Measurements from ENCODE around the gene NCDN. TPM values are rescaled to one million over a fixed set of nuclear protein-coding genes. Genes with fewer than 3 reads are reported as not detected.
A peak's percentile ranks its signal among the peaks of the same experiment; 100 is the strongest.

NCDN gene
- total and polyA plus RNA-seq, 2 of the 8 experiments (the other 6 are each of a cell fraction or from before 2014, with no cell fraction given), result 26.2 to 35.4 TPM

- Histone ChIP-seq H3K18ac (ENCODE audit: extremely low read depth, low read length) (no peak overlapping the region), H3K23ac (ENCODE audit: insufficient read length) (no peak overlapping the region), H3K23me2 (ENCODE audit: low read depth, low read length) (no peaks in the 10 kb centered on the region), H3K9ac (replicated peaks in 1 of 4; ENCODE audit: extremely low read depth in 1 of 4, low read depth in 3 of 4, low read length in 3 of 4) (no peak overlapping the region; a peak in 1 of 7 replicates), H2BK12ac (ENCODE audit: low read depth, low read length) (no peak overlapping the region), H4K5ac (ENCODE audit: insufficient read length, low read depth, low read length) (no peak overlapping the region), H3K56ac (replicated peaks; ENCODE audit: insufficient read length, low read depth, low read length) (no peak overlapping the region), H4K20me1 (replicated peaks in 1 of 2; ENCODE audit: control insufficient read depth in 1 of 2, insufficient read depth in 2 of 2, low read length in 2 of 2) (peaks cover 0 to 2% of the 10 kb centered on the region in 2 experiments), H3K9me3 (ENCODE audit: insufficient read depth in 2 of 2, low read depth in 1 of 2, low read length in 1 of 2) (no peaks in the 10 kb centered on the region), H4K8ac (ENCODE audit: extremely low read depth, insufficient read depth, low read length) (no peak overlapping the region), H3K79me2 (ENCODE audit: control insufficient read depth in 1 of 2, insufficient read depth in 2 of 2, low read length in 2 of 2) (peaks cover 0 to 84% of the 10 kb centered on the region in 2 experiments; a peak in 3 of 4 replicates), H2BK15ac (ENCODE audit: low read length) (no peak overlapping the region), H3K4me1 (replicated peaks in 1 of 4; ENCODE audit: control insufficient read depth in 3 of 4, insufficient read depth in 4 of 4, low read length in 3 of 4) (peaks cover 0 to 6% (median 4%) of the 10 kb centered on the region in 4 experiments; a peak in 5 of 7 replicates), H2AK5ac (ENCODE audit: low read depth, low read length) (no peak overlapping the region), H2BK120ac (replicated peaks; ENCODE audit: low read depth, low read length) (no peak overlapping the region), H3K79me1 (ENCODE audit: low read depth, low read length) (peaks cover 6% of the 10 kb centered on the region; the same call in 1 of the 2 replicates), H3K4me2 (ENCODE audit: insufficient read depth in 1 of 2, low read depth in 2 of 2, low read length in 2 of 2) (no peak overlapping the region), H3K4me3 (ENCODE audit: extremely low read depth in 1 of 4, insufficient read depth in 2 of 4, low read depth in 3 of 4, low read length in 4 of 4) (no peak overlapping the region), H2AFZ (ENCODE audit: low read length) (no peak overlapping the region), H3K27ac (ENCODE audit: low read depth, low read length) (no peak overlapping the region), H2BK5ac (ENCODE audit: low read depth, low read length) (peak overlapping the region; percentile 77), H3K4ac (replicated peaks; ENCODE audit: insufficient read length, low read depth, low read length) (no peak overlapping the region), H2BK20ac (ENCODE audit: low read length) (no peak overlapping the region), H3K14ac (ENCODE audit: insufficient read length) (no peak overlapping the region), H3K27me3 (replicated peaks in 1 of 4; ENCODE audit: control insufficient read depth in 3 of 4, extremely low read depth in 1 of 4, insufficient read depth in 3 of 4, low read length in 3 of 4) (no peaks in the 10 kb centered on the region), H3K36me3 (ENCODE audit: control insufficient read depth in 2 of 4, insufficient read depth in 4 of 4, low read length in 3 of 4) (peaks cover 0 to 15% (median 5%) of the 10 kb centered on the region in 4 experiments; a peak in 3 of 8 replicates), H4K91ac (replicated peaks; ENCODE audit: insufficient read length, low read length) (no peak overlapping the region)
- no peak for FAIRE-seq
- POLR2A ChIA-PET (ENCODE audit: partially characterized antibody), result interaction anchor here (0.7 to 1.3 kb wide), 4 partner anchors 13 to 23 kb away, joined by 3 to 4 read pairs (median 3); no protein-coding TSS in a partner anchor
- 91% methylated on average over 6 of the region's 6 CpGs; no CpG with 5 or more reads in 1 of the 2 experiments for WGBS, 2 experiments (ENCODE audit: extremely low coverage in 1 of 2, insufficient coverage in 1 of 2, insufficient read length in 1 of 2, insufficient replicate concordance in 2 of 2, low coverage in 1 of 2, low lambda C conversion rate in 2 of 2, missing lambda C conversion rate in 1 of 2)
- no peak for DNase-seq (ENCODE audit: low read depth in 1 of 2, low spot score in 2 of 2)
- peak; percentile 55; the same call in 1 of the 2 replicates for TF ChIP-seq CEBPB (IDR thresholded peaks at IDR 0.05; ENCODE audit: low read depth, low read length)
- TF ChIP-seq USF2 (IDR thresholded peaks at IDR 0.05; ENCODE audit: low read length), result no peak
- TF ChIP-seq ATF3 (IDR thresholded peaks at IDR 0.05; ENCODE audit: insufficient read depth, low read depth, low read length), result no peak
- CTCF ChIA-PET (ENCODE audit: partially characterized antibody), result interaction anchor here (0.9 to 2.7 kb wide), 2 partner anchors 29 to 87 kb away, joined by 3 to 16 read pairs; no protein-coding TSS in a partner anchor
These were observed 18.4 kb upstream of the NCDN start for GRCh38 chr1:35539073-35539823.

All from H1 (cell line).